GM19467 (cell line): ENCODE data around the gene MTERF4.

Experiments used
- ATAC-seq: cut with Tn5 transposase; IDR thresholded peaks from one replicate; pipeline ENCODE4 v1.9.1; 2021; ENCODE audit warnings: mild to moderate bottlenecking, moderate library complexity; ENCODE audit not compliant: unreplicated experiment

The MTERF4 gene

DNA sequence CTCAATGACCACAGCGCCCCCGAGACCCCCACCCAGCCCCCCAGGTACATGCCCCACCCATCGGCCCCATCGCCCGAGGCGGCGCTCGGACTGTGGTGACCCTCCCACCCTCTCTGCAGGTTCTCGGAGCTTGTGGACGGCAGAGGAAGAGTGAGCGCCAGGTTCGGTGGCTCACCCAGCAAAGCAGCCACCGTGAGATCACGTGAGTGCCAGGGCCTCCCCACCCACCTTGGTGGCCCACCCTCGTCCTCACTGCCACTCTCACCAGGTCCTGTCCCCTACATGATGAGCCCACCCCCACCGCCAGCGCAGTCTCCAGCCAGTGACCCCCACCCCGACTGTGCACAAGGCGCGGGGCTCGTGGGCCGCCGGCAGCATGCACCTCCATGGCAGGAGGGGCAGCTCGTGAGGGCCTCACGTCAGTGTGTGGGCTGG lies 30.4 kb downstream of the MTERF4 start:
- ATAC-seq, result no peak

DNA sequence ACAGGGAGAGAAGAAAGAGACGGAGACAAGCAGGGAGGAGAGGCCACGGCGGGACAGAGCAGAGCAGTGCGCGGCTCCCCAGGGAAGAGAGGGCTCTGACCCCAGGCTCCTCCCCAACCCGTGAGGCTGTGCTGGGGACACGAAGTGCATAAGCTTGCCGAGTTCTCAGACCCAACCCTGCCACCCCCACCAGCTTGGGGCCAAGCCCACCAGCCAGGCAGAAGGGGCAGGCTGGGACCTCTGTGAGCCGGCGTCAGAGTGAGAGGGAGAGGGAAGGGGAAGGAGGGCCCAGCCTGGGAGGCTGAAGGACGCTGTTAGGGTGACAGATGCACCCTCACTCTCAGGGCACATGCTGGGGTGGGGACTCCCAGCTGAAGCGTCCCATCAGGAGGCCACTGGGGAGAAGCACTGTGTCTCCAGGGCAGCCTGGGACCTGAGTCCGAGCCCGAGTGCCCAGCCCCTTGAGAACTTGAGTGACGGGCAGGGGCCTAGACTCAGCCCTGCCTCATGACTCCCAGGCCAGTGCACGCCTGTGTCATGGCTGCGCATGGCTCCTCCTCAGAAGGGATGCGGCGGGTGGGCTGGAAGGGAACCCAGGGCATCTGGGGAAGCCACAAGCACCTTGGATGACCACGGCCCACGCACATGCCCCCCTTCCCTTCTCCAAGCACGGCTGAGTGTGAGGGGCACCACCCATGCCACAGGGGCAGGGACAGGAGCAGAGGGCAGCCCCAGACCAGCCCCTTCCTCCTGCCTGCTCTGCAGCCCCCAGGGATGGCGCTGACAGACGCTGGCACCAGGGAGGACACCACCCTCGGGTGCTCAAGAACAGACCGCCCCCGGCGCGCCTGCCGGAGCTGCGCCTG lies 31.0 kb downstream of the MTERF4 start:
- no peak for ATAC-seq

DNA sequence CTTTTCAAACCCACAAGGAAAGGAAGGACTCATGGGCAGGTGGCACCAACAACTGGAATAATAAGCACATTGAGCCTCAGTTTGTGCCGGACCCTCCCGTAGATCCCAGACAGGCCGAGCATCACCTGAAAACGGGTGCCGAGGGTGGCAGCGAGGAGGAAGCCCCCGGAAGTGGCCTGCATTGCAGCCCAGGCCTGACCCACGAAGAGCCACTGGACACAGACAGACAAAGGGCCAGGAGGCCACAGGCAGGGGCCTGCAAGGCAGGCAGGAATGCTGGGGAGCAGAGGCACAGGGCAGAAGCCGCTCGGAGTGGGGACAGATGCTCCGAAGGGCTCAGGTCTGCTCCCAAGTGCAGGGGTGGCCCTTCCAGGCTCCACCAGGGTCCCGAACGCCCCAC lies 31.7 kb downstream of the MTERF4 start:
- no peak for ATAC-seq

DNA sequence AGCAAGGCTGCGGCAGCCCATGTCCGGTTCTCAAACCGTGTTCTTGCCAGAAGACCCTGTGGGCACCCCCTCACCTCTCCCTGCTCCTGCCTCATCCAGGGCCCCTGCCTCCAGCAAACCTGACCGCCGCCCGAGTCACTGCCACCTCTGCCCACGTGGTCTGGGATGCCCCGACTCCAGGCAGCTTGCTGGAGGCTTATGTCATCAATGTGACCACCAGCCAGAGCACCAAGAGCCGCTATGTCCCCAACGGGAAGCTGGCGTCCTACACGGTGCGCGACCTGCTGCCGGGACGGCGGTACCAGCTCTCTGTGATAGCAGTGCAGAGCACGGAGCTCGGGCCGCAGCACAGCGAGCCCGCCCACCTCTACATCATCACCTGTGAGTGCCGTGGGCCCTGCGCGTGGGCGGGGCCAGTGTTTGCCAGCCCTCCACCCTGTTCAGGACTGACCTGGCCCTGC lies 32.2 kb downstream of the MTERF4 start:
- ATAC-seq, result no peak

DNA sequence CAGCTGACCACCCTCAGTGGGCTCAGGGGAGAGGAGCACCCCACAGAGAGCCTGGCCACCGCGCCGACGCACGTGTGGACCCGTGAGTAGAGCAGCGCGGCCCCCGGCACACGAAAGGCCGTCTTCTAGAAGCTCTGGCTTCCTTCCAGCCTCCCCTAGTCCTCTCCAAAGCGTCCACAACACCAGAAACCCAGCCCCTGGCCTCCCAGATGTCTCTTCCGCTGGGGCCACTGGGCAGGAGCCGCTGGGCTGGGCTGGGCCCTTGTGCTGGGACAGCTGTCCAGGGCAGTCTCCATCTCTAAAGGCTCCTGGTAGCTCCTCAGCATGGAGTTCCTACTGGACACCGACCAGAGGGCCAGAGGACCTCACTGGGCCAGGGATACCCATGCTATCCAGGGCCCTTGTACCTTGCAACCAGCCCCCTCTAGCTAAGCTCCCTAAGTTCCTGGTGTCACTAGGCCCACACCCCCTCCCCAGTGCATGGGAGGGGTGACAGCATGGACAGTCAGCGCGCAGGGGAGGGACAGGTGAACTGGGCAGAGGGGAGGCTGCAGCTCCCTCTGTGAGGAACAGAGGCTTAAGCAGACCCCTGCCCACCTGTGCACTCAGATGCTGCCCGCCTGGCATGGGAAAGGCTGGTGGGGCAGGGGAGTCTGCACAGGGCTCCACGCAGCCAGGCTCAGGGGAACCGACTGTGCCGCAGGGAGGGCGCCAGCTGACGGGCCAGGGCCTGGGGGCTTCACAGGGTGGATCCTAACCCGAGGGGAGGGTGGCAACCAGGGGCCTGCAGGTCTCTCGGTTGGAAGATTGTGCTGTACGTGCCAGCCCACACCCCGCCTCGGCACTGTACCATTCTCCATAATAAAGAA lies 32.9 kb downstream of the MTERF4 start:
- ATAC-seq, result no peak

DNA sequence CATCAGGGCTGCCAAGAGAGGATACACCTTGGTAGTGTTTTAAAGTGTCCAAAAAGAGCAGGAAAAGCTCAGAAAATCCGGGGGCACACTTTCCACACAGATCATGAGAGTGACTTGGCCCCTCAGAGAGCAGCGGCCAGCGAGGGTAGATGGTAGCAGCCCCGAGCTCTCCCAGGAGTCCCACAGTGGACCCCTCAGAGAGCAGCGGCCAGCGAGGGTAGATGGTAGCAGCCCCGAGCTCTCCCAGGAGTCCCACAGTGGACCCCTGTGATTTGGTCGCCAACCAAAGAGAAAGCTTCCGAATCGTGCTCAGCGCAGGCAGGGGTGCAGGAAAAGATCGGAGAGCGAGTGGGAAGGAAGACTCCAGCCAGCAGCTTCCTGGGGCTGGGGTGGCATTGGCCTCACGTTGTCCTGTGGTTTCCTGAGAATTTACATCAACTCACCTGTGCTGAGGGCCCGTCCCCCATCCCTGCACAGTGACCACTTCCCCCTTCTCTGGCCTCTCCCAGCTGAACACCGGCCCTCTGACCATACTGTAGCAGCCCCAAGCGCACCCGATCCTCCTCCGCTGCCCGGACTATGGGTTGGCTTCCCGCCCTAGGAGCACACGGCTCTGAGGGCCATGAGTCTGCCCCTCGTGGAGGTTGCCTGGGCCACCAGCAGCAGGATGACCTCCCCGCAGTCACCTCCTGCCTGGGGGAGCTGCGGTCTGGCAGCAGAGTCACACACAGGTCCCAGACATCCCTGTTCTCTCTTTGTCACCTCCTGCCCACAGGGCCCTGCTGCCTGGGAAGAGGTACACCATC lies 33.7 kb downstream of the MTERF4 start:
- ATAC-seq, result no peak

DNA sequence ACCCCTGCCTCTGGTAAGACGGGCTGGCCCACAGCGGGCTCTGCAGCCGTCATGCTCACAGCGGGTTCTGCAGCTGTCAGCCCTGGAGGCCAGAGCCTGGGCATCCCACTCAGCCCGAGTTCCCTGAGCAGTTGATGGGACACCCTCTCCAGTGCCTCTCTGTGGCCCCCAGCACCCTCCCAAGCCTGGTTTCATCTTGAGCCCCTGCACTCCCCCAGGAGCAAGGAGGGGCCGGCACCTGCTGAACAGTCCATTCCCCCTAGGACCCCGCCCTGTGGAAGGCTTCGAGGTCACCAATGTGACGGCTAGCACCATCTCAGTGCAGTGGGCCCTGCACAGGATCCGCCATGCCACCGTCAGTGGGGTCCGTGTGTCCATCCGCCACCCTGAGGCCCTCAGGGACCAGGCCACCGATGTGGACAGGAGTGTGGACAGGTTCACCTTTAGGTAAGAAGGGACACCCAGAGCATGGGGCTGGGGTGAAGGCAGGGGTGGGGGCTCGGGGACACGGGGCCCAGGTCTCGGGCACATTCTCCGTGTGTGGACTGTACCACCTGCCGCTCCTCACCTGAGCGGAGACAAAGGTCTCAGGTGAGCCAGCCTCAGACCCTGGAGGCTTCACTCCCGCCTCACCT lies 34.5 kb downstream of the MTERF4 start:
- ATAC-seq, result no peak

DNA sequence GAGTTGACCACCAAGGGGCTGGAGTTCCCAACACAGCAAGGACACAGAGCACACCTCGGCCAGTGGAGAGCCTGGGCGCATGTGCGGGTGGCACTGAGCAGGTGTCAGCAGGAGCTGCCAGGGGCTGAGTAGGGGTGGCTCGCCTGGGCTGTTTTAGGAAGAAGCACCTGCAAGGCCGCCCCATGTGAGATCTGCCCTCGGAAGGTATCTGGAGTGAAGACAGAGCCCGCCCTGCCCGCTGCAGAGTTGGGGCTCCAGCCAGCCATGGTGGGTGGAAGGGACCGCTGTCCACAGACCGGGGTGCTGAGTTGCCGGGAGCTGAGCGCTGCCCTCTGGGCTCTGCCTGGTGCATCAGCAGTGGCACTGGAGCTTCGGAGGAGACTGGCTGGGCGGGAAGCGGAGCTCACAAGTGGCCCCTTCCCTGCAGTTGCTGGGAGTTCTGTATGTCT lies 35.2 kb downstream of the MTERF4 start:
- no peak for ATAC-seq

DNA sequence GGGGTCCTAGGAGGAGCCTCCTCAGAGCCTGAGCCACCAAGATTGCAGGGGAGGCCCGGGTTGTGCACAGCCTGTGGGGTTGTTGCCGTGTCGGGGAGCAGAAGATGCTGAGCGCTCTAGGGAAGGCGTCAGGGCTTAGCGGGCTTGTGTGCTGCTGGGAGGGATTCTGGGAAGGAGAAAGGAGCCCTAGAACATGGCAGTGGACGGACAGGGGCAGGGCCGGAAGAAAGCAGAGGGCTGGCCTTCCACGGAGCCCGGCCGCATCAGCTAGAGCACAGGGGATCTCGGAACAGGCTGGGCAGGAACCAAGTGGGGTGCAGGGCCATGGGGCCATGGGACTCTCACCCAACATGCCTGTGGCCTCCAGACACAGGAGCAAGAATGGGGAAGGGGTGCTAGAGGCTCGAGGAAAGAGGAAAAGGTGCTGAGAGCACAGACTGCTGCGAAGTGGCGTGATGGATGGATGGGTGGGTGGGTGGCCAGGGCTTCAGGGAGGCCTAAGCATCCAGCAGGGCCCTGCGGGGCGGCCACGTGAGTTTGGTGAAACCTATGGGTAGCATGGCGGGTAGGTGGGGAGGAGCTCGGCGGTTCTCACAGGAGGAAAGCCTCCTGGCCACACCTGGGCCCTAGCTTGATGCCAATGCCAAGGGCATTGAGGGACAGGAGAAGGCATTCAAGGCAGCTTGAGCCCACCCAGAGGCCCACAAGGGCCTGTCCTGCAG lies 35.8 kb downstream of the MTERF4 start:
- no peak for ATAC-seq

DNA sequence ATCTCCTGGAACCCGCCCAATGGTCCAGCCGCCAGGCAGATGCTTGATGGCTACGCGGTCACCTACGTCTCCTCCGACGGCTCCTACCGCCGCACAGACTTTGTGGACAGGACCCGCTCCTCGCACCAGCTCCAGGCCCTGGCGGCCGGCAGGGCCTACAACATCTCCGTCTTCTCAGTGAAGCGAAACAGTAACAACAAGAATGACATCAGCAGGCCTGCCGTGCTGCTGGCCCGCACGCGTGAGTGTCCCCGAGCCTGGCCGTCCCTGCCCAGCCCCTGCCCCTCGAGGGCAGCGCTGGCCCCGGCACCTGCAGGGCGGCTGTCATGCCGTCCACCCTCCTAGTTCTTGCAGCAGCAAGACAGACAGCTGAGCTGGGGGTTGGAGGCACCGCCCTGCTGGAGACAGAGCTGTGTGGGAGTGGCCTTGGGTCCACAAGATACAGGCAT lies 36.7 kb downstream of the MTERF4 start:
- ATAC-seq, result no peak

DNA sequence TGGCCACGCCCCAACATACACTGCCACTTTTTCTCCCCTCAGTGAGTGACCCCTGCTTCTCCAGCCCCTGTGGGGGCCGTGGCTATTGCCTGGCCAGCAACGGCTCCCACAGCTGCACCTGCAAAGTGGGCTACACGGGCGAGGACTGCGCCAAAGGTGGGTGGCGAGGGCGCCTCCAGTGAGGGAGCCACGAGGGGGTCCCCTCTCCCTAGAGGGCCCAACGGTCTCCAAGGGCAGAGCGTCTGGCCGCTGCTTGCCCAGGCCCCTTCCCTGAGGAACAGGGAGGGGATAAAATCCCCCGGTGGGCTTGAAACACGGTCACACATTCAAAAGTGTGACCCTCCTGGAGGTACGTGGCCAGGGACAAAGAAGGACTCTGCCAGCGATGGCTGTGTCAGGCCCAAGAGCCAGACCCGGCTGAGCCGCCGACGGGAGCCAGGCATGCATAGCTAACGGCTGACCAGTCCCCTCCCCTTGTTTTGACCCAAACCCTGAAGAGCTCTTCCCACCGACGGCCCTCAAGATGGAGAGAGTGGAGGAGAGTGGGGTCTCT lies 37.2 kb downstream of the MTERF4 start:
- ATAC-seq, result no peak

DNA sequence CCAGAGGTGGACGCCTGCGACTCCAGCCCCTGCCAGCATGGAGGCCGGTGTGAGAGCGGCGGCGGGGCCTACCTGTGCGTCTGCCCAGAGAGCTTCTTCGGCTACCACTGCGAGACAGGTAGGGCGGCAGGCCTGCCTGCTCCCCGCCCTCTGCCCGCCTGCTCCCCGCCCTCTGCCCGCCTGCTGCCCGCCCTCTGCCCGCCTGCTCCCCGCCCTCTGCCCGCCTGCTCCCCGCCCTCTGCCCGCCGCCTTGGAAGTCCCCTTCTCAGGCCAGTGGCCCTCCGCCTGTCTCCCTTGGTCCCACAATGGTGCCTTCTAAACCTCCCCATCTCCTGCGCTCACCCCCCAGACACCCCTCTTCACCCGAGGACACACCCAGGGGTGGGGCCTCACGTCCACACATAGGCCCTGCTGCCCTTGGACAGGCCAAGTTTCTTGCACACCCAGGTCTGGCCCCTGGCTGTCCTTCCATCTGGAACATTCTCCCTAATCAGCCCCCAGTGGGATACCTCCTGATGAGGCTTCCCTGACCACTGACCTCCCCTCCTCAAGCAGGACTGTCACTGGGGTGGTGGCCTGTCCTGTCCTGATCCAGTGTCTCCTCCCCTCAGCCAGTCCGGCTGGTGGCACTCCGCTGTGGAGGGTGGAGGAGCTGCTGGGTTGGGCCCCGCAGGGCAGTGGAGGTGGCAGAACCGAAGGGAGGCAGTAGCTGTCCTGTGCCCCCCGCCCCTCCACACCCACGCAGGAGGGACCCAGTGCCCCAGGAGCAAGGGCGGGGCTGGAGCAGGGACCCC lies 37.9 kb downstream of the MTERF4 start:
- no peak for ATAC-seq

DNA sequence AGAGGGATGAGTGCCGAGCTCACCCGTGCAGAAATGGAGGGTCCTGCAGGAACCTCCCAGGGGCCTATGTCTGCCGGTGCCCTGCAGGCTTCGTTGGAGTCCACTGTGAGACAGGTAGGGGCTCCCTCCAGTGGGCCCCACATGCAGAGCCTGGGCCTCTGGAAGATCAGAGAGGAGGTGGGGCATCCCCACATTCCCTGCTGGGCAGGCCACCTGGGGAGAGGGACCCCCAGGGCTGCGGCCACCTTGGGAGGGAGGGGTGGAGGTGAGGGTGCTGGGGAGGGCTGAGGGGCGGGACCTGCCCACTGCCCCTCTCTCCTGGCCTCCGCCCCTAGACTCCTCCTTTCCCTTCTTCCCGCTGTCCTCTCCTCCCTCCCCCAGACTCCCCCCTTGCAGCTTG lies 38.5 kb downstream of the MTERF4 start:
- no peak for ATAC-seq

DNA sequence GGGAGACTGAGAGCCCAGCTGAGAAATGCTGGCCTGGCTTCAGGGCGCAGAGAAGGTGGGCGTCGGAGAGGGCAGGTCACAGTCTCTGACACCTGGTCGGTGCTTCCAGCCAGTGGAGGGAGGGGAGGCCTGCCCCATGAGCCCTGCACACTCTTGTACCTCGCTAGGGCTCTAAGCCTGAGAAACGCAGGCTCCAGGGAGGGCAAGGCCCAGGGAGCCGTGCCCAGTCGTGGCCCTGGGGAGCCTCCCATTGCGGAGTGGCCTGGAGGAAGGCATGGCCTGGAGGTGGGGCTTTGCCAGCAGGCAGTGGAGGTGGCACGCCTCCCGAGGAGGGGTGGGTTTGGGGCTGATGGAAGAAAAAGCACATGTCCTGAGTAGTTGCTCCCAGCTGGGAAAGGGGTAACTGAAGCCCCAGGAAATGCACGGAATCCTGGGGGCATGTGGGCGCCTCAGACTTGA lies 39.0 kb downstream of the MTERF4 start:
- no peak for ATAC-seq

DNA sequence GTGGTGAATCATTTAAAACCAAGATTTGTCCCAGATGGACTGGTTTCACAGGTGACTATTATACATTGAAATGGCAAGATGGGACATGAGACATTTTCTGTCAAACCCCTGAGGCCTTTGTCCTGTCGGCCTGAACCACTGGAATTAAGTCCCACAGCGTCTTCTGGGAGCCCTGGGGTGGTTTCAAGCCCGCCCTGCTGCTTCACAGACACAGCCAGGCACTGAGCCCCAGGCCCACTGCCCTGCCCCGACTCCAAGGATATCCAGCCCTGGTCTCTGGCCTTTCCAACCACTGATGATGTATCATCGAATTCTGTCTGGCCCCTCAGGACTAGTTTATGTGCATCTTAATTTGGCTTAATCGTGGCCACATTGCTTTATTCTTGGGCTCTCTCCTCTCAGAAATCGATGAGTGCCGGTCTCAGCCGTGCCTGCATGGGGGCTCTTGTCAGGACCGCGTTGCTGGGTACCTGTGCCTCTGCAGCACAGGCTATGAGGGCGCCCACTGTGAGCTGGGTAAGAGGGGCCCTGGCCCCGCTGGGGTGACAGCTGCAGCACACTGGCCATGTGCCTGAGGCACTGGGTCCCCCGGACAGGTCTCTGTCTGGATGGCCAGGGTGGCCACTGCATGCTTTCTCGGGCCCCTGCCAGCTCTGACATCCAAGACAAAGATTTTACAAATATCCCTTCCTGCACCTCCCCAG lies 39.5 kb downstream of the MTERF4 start:
- ATAC-seq, result no peak

DNA sequence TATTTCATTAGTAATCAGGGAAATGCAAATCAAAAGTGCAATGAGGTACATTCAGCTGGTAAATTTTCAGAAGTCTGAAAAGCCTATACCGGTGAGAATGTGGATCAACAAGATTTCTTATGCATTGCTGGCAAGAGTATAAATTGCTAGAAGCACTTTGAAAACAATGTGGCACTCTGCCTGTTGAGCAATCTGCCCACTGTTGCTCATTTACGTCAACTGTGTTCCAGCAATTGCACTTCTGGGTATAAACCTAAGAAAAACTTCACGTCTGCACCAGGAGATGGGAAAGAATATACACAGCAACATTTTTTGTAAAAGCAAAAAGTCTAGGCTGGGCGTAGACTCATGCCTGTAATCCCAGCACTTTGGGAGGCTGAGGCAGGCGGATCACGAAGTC lies 40.8 kb downstream of the MTERF4 start:
- no peak for ATAC-seq

DNA sequence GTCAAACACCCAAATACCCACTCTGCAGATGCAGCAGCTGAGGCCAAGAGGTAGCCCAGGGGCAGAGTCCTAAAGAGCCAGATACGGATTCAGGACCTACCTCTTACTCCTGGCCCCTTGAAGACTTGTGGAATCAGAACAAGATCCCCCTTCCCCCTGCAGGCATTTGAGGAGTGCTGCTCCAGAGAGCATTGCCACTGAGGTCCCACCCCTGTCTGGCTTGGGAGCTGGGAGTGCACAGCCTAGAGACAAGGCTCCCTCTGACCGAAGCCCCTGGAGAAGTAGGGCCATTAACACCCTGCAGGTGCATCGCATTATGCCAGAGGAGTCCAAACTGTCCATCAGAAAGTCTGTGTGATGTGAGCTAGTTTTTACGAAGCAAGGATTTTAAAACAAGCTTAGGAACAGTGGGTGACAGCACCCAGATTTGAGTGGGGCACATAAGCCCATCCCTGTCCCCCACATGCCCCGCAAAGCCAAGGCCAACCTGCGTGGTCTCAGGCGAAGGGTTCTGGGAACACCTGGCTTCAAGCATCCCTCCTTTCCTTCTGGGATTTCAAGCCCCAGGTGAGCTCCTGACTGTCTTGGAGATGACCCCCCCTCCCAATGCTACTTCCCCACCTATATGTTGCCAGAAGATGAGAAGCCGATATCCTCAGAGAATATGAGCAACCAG lies 48.4 kb downstream of the MTERF4 start:
- no peak for ATAC-seq
